NCI-H2227 treated with DMSO at 0.1 percent for 48 hours (cell line): ENCODE measurements around the gene HM13.
"Not testable (repeated sequence)": the region's sequence is repeated elsewhere in the genome, so short reads cannot be mapped to it uniquely, and the experiment has no call there.

Experiments
- DNase-seq: peaks from one replicate; lab custom pipeline; 2025; lab: John Stamatoyannopoulos, UW

HM13 gene

DNA sequence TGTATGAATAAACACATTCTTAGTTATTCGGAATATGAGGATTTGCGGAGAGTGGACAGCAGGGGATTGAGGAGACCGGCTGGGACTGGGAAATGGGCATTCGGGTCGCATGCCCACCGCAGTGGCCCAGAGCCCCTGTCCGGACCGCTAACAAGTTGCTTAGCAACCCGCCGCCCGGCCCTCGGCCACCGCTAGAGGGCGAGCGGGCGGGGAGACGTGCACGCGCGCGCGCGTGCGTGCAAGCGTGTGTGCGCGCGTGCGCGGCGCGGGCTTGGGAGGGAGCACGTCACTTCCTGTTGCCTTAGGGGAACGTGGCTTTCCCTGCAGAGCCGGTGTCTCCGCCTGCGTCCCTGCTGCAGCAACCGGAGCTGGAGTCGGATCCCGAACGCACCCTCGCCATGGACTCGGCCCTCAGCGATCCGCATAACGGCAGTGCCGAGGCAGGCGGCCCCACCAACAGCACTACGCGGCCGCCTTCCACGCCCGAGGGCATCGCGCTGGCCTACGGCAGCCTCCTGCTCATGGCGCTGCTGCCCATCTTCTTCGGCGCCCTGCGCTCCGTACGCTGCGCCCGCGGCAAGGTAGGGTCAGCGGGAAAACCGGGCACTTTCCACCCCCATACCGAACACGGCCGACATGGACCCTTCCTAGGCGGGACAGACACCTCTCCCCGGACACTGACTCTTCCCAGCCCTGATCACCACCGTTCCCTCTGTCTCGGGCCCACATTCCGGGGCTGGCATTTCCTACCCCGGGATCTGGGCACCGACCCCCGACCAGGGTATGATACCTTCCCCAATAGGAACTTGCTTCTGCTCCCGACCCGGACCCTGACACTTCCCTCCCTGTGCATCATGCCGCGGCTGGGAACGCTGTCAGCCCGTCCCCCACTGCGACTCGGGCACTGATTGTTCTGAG lies at the start of gene HM13:
TSS of gene HM13 (plus strand) at position 289 of the 918 bp plus-strand sequence. CDS start at position 399, 110 bp downstream.
- DNase-seq, result peak; percentile 89

DNA sequence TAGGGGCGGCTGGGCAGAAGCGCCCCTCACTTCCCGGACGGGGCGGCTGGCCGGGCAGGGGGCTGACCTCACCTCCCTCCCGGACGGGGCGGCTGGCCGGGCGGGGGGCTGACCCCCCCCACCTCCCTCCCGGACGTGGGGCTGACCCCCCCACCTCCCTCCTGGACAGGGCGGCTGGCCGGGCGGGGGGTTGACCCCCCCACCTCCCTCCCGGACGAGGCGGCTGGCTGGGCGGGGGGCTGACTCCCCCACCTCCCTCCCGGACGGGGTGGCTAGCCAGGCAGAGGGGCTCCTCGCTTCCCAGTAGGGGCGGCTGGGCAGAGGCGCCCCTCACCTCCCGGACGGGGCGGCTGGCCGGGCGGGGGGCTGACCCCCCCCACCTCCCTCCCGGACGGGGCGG lies 43.3 kb upstream of the HM13 start:
- DNase-seq, result not testable (repeated sequence)

DNA sequence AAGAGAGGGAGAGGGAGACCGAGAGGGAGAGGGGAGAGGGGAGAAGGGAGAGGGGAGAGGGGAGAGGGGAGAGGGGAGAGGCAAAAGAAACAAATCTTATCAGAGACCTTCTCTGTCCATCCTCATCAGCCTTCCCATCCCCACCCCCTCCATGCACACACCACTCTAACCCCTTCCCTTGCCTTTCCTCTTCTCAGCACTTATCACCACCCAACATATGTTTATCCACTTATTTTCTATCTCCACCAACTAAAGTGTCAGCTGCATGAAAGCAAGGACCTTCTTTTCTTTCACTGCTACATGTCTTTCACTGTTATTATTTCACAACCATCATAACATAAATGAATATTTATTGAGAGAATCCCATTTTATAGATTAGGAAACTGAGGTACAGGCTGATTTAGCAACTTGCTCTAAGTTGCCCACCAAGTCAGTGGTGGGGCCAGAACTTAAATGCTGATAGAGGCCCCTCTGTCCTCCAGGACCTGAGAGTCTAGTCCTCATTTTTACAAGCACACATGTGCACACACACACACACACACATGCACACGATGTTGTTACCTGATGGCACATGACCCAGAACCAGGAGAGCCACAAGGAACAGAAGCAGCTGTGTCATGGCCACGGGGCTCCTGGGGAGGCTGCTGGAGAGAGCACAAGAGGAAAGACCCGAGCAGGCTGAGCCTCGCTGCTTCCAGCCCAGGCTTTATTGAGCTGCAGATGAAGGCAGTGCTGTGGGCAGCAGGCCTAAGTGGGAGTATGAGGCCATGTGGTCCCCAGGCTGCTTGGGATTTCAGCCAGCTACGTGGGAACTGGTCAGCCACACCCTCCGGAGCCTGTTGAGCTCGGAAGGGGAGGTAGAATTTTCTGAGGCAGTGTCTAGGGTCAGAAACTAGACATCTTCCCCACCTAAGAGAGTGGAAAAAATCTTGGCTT lies 41.6 kb upstream of the HM13 start:
- DNase-seq, result no peak

DNA sequence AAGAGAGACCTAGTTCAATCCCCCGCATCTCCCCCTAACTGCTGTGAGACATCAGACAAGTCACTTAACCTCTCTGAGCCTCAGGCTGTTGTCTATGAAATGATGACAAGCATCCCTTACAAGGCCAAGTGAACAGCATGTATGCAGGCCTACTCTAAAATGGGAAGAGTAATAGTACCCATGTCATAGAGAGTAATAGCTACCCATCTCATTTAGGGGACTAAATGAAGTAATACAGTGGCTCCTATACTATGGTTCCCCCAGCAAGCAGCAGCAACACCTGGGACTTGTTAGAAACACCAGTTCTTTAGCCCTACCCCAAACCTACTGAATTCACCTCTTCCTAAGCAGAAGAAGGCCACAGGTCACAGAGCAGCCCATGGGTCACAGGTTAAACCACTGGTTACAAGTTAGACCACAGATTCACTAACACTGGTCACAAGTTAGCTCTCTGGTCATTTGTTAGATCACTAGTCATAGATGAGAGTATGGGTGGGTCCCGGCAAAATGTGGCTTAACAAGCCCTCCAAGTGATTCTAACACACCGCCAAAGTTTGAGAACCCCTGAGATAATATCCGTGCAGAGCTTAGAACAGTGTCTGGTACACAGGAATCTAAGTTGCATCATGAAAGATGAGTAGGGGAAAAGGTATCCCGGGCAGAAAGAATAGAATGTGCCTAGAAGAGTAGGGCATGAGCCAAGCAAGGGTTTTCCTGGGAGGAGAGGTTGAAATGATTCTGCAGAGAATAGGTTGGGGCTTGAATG lies 40.7 kb upstream of the HM13 start:
- DNase-seq, result no peak

DNA sequence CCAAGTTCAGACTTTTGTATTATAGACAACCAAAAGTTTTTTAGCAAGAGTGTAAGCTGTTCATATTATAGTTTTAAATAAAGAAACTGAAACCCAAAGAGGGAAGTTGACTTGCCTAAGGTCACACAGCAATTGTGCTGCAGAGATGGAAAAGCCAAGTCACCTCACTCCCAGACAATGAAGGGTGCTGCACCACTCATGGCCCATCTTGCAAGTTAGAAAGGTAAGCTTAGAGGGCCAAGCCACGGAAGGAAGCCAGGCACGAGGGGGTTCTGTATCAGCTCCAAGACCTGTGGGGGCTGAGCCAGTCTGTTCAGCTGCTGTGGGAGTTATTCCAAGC lies 40.2 kb upstream of the HM13 start:
- DNase-seq, result no peak

- no peak for DNase-seq
These were observed 39.3 kb upstream of the HM13 start, which contains the start of the genes DEFB124 and REM1 for GRCh38 chr20:31474758-31475427. DEFB124 (minus strand) TSS chr20:31475127; CDS start chr20:31473013, 2,114 bp downstream. REM1 (plus strand) TSS chr20:31475288; CDS start chr20:31476446, 1,158 bp downstream.

DNA sequence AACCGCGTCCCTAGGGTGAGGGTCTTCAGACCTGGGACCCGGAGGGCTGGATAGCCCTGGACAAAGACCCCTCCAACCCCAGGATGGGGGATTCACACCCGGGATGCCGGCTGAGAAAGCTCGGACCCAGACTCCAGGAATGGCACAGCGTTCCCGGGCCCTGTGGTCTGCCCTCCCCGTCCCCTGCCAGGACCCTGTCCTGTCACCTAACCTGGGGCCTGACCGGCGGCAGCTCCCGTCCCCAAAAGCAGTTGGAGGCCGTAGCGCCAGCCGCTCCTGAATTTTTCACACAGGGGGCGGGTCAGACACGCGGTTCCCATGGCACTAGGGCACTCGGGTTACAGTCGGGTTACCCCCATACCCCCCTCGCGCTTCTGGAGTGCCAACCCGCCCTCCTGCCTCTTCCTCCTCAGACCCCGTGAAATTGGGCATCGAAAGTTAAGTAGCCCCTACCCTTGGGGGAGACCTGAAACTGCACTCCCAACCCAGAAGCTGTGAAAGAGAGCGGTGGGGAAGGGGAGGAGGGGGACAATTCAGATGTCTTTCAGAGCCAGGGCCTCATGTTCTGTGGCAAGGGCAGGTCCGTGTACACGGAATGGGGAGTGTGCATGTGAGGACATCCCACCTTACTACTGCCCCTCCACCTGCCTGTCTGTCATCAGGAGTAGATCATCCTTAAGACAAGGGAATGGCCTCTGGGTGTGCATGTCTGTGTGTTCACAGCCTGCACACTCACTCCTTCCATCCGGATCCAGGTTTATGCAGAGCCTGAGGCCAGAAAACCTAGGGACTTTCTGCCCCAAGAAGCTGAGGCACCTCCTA lies 38.6 kb upstream of the HM13 start:
- DNase-seq, result no peak

- no peak for DNase-seq
These were observed 38.0 kb upstream of the HM13 start for GRCh38 chr20:31476294-31476585.

- DNase-seq, result no peak
These were observed 37.5 kb upstream of the HM13 start for GRCh38 chr20:31476643-31477215.

- no peak for DNase-seq
These were observed 30.2 kb upstream of the HM13 start for GRCh38 chr20:31484001-31484400.

DNA sequence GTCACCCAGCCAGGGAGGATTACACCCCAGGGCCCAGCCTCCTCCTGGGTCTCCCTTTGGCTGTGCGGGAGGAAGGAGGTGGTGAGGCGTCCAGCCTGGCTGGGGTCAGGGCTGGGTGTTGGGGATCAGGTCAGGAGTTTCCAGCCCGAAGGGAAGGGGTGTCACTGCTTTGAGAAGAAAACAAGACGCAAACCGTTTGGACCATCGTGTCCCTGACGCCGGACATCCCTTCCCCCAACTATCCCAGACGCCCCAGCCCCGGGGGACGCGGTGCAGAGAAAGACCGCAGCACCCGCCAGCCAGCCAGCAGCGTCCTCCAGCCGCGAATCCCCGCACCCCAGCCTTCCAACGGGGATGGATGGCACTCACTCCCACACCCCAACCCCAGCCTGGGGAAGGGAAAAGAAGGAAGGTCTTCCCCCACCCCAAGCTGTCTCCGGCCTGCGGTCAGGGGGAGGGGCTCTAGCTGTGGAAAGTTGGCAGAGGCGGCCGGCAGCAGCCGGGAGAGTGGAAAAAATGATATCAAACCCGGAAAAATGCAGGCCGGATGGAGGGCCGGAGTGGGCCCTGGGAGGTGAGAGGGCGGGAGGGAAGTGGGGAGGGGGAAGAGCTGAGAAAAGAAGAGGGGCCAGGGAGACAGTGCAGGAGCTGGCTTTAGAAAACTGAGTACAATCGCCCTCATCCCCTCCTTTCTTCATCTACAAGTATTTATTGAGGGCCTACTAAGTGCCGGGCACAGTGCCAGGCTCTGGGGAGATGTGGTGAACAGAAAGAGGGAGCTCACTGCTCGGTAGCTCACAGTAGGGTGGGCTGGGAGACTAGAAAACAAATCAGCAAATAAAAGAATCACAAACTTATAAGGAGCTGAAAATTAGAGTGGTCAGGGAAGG lies 28.5 kb upstream of the HM13 start:
- no peak for DNase-seq

DNA sequence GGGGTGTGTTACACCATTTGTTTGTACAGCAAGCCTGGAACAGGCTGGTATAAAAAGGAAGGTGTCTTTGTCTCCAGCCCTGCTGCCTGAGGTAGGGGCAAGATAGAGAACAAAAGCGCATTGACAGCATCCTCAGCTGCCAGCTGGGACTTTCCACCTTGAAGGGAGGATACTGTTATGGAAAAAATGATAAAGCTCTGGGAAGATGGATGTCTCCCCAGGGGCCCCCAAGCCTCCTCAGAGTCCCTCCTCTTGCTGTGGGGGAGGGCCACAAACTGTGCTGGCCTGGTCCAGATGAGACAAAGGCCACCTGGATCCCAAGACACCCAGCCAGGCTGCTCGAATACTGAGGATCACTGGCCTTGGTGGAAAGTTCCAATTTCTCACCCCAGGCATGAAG lies 26.1 kb upstream of the HM13 start:
- no peak for DNase-seq

DNA sequence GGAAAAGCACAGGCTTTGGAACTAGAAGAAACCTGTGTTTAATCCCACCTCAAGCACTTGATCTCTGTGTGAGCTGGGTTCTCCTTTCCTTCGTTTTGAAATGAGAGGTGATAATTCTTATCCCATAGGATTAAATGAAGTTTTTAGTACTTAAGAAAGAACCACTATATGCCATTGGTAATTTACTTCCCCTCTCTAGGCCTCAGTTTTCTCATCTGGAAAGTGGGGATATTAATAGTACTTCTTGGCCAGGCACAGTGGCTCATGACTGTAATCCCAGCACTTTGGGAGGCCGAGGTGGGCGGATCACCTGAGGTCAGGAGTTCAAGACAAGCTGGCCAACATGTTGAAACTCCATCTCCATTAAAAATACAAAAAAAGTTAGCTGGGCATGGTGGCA lies 25.1 kb upstream of the HM13 start:
- DNase-seq, result no peak

DNA sequence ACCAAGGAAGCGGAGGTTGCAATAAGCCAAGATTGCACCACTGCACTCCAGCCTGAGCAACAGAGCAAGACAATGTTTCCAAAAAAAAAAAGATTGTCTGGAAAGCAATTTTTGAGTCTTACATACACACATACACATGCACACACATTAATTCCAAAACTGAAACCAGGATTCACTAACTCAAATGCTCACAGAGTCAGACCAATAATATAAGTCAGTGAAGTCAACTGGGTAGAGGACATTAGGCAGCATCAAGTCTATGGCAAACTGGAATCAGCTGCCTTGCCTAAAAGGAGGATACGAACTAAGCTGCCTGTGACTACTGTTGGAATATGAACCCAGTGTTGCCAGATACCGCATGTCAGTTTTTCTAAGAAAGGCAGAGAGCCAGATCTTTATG lies 23.5 kb upstream of the HM13 start:
- no peak for DNase-seq

DNA sequence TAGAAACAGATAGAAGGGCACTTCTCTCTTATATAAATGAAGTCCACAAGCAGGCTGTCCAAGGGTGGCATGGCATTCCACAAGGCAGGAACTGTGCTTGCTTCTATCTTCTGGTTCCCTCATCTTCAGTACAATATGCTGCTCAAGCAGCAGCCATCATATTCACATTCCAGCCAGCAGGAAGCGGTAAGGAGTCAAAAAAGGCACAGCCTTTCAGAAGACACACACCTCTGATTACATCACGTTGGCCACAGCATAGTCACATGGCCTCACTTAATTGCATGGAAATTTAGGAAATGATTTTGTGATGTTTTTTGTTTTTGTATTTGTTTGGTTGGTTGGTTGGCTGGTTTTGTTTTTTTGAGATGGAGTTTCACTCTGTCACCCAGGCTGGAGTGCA lies 20.1 kb upstream of the HM13 start:
- no peak for DNase-seq

- no peak for DNase-seq
These were observed 17.4 kb upstream of the HM13 start for GRCh38 chr20:31496761-31497295.

GRCh38 chr20:31497838-31498540 lies 16.3 kb upstream of the HM13 start:
- no peak for DNase-seq

DNA sequence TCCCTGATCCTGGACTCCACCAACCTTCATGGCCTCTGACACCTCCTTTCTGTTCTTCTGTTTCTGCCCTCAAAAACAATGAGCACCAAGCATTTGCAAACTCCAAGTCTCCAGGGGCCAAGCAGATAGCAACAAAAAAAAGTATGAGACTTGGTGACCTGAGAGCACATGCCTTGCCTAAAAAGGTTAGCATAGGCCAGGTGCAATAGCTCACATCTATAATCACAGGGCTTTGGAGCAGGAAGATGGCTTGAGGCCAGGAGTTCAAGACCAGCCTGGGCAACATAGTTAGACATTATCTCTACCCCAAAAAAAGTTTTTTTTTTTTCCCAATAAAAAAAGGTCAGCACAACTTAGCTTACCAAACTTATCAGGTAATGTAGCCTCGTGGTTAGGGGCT lies 13.7 kb upstream of the HM13 start:
- DNase-seq, result no peak
